AML-193 (cell line): ENCODE measurements around the gene CUBN.

Source experiments
- DNase-seq, 2 experiments: peaks; one replicate each; lab custom pipeline; 2025; lab: John Stamatoyannopoulos, UW

Gene CUBN

DNA sequence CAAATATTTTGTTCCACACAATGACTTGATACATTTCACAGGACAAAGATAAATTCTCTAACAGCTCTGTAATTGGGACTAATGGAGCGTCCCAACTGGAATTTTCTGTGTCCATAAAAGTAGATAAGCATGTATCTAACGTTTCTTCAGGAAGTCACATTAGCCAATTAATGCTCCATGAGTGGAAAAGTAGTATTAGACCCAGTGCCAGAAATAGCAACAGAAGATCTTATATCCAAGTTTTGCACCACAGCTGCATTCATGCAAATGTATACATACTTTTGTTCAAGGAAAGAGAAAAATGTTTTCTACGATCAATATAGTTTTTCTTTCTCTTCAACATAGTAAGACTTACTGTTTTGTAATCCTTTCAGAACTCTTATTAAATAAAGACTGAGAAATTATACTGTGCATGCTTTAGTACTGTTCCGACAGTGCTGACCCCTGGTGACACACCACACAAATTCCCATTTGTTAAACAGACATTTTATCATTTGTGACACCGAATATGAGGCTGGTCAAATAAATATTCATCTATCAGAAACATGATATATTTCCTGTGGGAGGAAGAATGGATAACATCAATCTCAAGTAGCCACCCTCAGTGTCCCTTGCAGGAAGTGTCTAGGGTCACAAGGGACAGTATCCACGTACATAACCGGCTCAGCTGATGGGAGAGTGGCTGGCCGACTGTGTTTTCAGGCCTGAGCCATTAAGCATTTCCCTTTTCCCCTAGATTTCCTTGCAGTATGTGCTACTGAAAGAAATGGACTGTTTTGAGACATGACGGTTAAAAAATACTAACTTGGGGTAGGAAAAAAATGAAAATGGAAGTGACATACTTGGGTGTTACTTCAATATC, 210.3 kb downstream of the CUBN start:
- no peak for DNase-seq

DNA sequence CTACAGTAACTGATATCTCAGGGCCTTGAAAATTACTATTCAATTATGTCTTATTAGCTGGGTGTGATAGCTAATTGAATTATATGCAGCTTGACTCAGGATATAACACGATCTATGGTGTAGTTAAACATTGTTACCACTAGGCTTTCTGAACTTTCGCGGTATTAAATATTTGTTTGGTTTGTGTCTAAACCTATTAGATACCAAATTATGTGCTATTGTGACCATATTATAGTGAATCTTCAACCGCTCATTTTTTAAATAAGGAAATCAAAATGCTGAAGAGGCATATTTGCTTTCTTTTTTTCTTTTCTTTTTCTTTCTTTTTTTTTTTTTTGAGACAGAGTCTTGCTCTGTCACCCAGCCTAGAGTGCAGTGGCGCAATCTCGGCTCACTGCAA, 213.1 kb downstream of the CUBN start:
- no peak for DNase-seq

DNA sequence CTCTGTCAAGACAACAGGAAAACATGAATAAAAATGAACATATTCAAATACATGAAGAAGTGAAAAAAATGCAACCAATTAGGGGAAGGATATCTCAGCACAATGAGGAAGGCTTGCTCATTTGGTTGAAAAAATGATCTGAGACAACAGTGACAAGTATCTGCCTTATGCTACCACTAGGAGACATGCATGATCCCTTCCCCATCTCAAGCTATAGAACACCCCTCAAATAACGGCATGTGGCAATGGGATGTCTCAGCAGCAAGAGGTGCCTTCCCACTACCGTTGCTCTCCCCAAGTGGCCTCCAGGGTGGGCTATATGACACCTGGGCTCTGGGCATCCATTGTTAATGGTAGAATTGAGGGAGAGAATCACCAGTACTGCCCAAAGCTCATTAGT, 214.3 kb downstream of the CUBN start:
- no peak for DNase-seq

DNA sequence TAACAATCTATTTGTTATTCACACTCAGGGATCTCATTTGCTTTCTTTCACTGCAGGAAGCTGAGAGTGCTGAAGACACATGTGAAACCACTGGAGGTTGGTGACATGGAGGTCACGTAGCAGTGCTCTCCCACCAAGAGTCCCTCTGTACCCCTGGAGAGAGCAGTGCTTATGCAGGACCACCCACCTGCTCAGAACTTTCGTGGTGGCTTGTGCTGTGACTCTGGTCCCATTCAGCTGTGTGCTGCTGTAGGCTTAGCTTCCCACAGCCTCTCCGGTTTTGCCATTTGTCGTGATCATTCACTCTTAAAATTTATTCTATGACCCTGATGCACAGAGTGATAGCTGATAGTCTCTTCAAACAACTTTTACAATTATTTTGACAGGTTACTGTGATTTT, 216.3 kb downstream of the CUBN start:
- no peak for DNase-seq

DNA sequence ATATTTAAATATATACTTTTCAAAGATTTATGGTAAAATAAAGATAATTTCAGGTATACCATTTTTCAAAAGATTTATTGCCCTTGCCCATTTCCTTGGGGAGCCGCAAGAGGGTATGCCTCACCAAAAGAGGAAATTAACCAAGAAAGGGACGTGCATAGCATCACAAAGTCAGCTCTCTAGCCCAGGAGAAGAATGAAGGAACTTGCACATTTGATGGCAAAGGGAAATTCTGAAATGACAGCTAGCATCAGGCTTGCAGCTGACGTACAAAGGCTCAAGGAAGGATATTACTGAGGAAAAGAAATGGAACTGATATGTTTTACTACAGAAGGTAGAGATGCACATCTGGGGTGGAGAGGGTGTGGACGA, 218.8 kb downstream of the CUBN start:
- peak; percentile 17 to 25 for DNase-seq

DNA sequence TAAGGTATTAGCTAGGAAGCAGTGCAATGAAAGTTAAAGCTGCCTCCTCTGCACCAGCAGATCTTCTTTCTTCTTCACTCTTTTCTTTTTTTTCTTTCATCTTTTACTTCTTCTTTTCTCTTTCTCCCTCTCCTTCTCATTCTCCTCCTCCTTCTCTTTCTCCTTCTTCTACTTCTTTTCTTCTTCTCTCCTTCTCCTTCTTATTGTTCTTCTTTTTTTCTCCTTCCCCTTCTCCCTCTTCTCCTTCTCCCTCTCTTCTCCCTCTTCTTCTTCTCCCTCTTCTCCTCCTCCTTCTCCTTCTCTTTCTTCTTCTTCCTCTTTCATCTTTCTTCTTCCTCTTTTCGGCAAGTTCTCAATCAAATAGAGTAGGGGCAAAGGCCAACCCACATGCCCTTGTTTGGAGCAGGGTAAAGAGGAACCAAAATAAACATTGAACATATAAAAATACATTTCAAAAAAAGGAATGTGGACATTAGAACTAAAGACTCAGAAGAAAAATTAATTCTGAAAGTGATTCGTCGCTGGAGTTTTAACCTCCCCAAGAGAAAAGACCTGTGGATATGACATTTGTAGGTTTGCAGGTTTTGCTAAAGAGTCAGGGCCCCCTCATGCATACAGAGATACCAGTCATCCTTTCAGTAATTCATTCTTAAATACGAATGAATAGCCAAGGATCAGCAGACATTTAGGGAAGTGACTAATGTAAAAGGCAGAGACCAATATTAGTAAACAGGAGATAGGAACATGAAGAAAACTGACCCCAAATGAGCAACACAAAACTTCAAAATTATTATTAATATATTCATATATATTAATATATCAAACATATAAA, 219.4 kb downstream of the CUBN start:
- DNase-seq: peak; percentile 16 to 24

DNA sequence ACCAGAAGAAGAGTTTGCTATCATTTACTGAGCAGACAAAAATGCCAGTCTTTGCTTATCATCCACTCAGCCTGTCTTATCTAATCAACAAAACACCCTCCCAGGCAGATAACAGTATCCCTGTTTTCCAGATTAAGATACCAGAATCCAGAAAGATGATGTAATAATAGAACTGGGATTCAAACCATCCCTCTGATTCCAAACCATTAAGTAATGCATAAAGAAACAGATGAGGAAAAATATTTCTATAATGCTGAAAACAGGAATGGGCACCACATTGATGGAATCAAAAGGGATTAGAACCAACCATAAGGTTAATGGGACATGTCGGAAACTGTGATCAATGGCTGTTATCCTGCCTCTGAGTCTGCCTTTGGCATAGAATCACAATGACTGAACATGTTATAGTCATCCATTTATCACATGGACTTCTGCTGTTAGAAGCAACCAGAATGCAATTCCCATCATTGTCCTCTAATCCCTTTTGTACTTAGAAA, 220.3 kb downstream of the CUBN start:
- DNase-seq: no peak

DNA sequence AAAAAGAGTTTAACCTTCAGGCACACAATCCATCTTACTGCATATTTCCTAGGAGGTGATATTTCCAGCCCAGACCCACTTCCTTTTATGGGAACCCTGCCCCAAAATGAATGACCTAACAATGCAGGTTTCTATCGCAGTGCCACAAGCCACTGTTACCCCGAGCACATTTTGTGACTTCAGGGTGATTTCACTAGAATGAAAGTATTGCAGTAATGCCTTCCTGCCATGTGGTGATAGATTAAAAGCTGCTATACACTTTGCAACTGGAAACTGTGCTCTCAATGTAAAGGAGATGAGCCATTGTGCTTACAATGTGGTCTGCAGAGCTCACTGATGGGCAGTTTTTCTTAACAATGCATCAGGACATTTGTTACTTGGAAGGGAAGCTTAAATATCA, 221.9 kb downstream of the CUBN start:
- no peak for DNase-seq

DNA sequence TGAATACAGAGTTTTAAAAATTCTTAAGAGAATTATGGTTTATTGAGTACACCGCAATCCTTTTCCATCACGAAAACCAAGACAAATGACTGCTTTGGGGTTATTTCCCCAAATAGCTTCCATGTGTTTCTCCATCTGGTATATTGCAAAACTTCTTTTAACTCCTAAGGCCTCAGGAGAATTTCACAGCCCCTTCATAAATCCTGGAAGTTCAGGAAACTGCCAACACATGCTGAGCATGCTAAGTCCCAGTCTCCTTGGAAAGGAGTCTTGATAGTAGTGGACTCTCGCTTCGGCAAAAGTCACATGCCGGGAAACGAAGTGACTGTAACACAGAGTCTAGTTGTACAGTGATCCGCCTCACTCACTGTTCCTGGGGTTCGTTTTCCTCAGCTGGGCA, 224.3 kb downstream of the CUBN start:
- DNase-seq: no peak

DNA sequence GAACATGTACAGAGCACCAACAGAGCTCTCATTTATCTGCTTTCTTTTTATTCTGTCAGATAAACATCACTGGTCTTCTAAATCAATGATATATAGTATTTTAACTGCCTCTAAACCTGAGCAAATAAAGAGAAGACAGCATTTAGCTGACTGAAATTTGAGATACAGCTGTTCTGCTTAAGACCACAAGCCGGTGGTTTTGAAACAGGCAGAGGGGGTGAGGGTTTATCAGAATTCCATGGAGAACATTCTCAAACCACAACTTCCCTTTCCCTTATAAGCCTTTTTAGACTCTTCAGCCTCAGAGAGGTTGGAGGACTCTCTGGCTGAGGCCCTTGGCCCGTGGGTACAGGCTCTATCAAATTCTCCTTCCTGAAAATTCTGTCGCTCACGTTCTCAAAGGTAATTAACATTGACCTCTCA, 225.0 kb downstream of the CUBN start:
- no peak for DNase-seq

DNA sequence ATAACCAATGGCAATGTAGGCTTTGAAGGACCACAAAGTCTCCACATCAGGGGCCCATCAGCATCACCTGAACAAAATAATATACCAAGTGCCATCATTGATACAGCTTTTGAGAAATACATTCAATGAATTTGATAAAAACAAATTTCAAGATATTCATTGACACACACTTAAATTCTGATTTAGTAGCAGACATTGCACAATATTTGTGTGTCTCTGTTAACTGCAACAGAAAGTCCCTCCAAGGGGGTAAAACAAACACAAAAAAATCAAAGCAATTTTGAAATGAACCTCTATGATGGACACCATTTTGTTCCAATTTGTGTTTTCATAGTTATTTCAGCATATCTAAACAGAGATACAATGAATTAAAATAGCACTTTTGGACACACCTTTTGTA, 225.6 kb downstream of the CUBN start:
- no peak for DNase-seq

DNA sequence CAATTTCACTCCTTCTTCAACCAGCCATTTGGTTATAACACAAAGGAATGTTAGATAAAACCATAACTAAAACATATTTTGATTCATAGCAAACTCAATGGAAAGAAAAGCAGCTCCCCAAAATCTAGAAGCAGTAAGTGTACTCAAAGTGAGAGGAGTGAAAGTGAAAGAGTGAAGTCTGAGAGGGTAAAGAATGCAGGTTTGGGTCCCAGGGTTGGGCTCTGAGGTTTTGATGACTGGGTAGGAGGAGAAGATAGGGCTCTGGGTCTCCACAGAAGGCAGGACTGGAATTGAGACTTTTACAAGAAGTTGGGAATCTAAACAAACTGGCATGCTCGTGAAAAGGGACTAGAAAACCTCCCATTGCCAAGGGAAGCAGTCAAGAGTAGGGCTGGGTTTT, 227.0 kb downstream of the CUBN start:
- no peak for DNase-seq

DNA sequence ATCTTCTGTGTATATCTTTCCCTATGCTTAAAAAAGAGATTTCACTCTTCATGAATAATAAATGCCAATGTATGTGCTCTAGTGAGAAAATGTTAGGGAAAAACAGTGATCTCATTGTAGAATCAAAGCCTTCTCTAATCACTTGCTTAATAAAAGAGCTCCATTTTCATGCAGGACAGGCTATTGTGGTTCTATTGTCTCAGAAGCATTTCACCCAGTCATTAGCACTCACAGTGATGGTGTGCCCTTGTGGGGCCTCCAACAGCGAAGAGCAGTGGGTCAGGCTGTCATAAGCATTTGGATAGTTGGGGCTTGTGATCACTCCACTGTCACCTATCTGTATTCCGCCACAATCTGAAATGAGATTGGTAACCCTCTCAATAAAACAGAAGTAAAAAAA, 228.5 kb downstream of the CUBN start:
- no peak for DNase-seq

DNA sequence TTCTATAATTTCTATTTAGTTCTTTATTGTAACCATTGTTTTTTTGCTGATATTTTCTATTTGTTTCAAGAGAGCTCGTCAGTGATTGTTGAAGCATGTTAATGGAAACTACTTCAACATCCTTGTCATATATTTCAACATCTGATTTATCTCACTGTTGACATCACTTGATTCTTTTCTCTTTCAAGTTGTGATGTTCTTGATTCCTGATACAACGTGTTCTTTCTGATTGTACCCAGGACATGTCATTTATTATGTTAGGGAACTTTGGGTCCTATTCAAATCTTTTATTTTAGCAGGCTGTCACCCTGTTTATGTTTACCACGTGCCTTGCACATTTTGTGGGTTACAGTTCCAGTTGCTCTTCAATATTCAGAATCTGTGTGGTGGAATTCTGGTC, 232.6 kb downstream of the CUBN start:
- no peak for DNase-seq

DNA sequence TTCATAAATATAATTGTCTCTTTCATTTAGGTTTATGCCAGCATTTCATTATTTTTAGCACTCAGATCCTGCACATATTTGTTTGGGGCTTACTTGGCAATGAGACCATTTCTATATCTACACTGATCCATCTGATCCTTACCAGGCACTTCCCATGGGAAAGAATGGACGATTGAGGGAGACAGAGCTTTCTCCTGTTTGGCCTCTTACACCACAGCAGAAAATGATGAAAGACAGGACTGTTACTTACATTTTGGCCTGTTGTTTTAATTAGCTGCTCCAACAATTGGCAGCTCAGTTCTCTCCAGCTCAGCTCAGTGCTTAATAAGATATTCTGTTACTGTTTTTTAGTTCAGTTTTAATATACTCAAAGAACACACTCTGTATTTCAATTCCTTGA, 234.8 kb downstream of the CUBN start:
- no peak for DNase-seq

DNA sequence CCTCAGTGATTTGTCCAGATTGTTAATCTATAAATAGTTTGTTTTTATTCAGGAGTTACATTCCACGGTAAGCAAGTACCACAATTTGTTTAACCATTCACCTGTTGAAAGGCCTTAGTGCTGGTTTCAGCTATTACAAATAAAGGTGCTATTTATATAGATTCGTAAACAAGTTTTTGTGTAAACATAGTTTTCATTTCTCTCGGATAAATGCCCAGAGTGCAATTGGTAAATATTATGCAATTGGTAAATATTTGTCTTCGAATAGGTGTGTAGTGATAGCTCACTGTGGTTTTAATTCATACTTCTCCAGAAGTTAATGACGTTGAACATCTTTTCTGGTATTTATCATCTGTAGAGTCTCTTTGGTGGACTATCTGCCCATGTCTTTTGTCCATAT, 235.9 kb downstream of the CUBN start:
- DNase-seq: no peak

DNA sequence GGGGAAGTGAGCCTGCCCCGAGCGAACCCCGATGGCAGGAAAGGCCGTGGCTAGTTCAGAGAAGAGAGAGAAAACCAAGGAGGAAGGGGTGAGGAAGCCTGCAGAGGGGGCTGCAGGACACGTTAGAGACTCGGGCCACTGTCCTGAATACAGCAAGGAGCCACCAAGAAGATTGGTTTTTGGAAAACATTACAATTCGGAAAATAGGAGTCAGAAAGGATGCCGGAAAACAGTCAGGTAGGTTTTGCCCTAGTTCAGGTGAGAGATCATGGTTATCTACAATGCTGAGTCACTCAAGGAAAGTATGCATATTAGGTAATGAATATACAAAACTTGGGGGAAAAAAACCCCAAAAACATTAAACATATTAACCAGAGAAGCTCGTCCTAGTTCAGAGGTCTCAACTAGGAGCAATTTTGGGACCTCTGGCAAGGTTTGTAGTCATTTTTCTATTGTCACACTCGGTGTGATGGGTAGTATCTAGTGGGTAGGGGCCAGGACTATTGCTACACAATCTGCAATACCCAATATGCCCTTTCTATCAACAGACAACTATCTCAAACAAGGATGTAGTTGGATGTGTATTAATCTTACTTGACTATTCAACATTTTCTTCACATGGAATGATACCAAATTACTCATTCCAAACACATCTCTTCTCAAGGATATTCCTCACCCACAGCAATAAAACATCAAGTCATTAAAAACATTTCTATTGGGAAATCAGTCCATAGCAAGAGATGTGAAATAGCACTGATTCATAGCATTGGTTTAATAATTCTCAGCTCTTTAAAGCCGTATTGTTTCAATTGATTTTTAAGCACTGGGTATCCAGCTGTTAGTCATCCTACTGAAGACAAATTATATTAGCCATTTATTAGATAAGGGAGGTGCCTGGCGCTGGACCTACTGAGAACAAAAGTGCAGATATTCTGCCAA, 238.0 kb downstream of the CUBN start:
- no peak for DNase-seq

DNA sequence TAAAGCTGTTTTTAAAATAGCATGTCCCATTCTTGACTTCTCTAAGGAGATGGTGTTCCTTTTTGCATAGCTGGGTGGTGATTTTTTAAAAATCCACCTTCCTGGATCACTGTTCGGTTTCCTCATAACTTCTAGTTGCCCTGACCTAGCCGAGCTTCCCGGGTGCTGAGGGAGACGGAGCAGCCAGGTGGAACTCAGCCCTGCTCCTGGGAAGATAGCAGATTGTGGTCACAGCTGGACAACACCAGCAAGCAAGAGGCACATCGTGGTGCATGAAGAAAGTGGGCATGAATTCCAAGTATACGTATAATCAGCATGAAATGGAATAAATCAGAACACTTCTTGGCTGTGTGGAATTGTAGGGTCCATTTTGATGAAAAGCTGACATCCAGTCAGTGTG, 238.9 kb downstream of the CUBN start:
- no peak for DNase-seq

DNA sequence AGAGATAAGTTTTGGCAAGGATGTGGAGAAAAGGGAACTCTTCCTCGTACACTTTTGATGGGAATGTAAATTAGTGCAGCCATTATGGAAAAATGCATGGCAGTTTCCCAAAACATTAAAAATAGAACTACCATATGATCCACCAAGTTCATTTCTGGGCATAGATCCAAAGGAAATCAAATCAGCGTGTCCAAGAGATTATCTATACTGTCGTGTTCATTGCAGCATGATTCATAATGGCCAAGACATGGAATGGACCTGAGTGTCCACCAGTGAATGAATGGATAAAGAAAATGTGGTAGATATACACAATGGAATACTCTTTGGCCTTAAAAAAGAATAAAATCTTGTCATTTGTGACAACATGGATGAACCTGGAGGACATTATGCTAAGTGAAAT, 242.0 kb downstream of the CUBN start:
- no peak for DNase-seq

DNA sequence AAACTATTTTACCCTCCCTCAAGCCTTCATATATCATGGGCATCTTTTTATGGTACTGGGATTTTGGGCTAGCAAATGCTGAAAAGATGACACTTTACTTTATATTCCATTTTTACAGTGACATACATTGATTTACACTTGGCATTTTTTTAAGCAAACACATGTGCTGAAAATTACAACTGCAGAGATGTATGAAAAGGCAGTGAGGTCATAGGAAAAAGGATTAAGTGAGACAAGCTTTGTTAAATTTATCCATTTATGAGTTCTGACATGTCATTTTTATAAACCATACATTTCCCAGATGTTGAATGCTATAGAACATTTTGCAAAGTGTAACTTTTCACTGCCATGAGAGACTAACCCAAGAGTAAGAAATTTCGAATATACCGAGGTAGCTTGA, 243.6 kb downstream of the CUBN start:
- DNase-seq: no peak

DNA sequence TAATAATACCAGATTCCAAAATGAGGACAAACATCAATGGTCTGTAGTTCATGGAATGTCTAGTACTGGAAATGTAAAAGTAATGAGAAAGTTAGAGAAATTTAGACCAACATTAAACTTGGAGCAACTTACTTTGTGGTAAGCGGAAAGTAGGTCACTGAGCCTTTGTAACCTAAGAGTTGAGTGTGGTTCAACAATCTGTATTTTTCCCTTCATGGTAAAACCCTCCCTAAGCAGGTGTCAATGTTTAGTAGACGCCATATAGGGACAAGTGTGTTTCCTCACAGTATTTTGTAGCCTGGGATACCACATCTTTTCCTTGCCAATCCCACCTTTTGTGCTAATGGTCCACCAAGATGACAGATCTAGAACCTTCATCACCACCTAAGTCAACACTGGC, 245.1 kb downstream of the CUBN start:
- DNase-seq: no peak

DNA sequence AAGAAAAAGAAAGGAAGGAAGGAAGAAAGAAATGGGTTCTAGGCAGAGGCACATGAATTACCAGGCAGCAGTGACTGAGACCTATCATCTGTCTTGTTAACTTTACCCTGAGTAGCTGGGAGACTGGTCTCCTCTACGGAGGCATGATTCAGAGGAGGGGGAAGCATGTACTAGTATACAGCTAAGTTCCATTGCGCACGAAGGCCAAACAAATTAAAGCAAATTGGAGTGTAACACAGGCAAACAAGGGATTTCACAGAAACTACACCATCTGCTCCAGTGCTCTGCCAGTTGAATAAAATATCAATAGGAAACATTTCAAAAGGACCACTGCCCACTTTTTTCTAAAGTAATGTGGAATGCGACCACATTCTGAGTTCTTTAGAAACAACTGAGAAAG, 246.5 kb downstream of the CUBN start:
- no peak for DNase-seq
